GM12892 (cell line): Measurements from ENCODE around the gene NKD1.

Source experiments
- DNase-seq: peaks from one replicate; pipeline ENCODE4 v3.0.0; 2011; ENCODE audit not compliant: insufficient read length
- FAIRE-seq: peaks from 2 replicates; lab custom pipeline; 2011; peaks lifted over from hg19 to GRCh38; lab: Jason Lieb, UNC
- POLR2A ChIP-seq: IDR thresholded peaks from 2 replicates; pipeline ENCODE4 v1.6.1; 2011; ENCODE audit warnings: low read depth, low read length, control low read depth
- POLR2AphosphoS5 ChIP-seq: IDR thresholded peaks from 2 replicates; pipeline ENCODE4 v1.6.1; 2011; ENCODE audit warnings: low read depth, low read length, control low read depth
- TAF1 ChIP-seq: IDR thresholded peaks from 2 replicates; pipeline ENCODE4 v1.6.1; 2011; ENCODE audit warnings: low read depth, mild to moderate bottlenecking, control low read depth, low read length, borderline replicate concordance

NKD1 gene

GRCh38 chr16:50665128-50665878, 117.1 kb downstream of the NKD1 start:
- FAIRE-seq: peak; percentile 95
- no peak for TF ChIP-seq TAF1
- no peak for TF ChIP-seq POLR2AphosphoS5
- TF ChIP-seq POLR2A: no peak
- DNase-seq: peak; percentile 64

GRCh38 chr16:50666658-50667496, 118.7 kb downstream of the NKD1 start:
- DNase-seq (peak; percentile 57), FAIRE-seq (peak; percentile 91)
- TF ChIP-seq POLR2A (0 out of 2 replicates have a peak, but pooled peaks have one; percentile 34), POLR2AphosphoS5 (no peak)

- FAIRE-seq (peak; percentile 38), DNase-seq (no peak)
- TF ChIP-seq POLR2AphosphoS5: no peak
- no peak for TF ChIP-seq POLR2A
- no peak for TF ChIP-seq TAF1
These were observed 119.5 kb downstream of the NKD1 start for GRCh38 chr16:50667497-50668367.

DNA sequence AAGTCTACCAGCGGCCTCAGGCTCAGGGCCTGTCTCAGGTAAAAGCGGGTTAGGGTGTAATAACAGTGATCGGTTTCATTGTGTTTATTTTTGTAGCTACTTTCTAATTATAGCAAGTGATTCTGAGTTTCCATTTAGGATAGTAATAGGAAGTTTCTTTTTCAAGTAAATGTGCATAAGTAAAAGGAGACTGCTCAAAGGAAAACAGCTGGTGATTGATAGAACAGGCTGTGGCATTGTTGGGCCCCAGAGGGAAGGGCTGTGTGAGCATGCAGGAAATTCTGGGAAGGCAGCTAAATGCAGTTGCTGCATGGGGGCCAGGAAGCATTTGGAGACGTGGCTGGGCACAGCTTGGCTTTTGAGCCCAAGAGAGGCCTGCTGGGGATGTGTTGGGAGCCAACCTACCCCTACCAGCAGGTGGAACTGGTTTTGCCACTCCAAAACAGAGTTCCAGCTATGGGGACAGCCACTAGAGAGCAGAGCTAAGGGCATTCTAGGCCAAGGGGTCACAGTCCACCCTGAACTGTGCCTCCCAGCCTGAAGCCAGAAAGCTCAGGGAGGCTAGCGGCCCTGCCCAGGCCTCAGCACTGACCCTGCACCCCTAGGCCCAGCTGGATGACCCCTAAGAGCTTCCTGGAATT, 120.3 kb downstream of the NKD1 start:
- DNase-seq (no peak), FAIRE-seq (no peak)
- no peak for TF ChIP-seq POLR2AphosphoS5
- no peak for TF ChIP-seq POLR2A
- TF ChIP-seq TAF1: no peak

DNA sequence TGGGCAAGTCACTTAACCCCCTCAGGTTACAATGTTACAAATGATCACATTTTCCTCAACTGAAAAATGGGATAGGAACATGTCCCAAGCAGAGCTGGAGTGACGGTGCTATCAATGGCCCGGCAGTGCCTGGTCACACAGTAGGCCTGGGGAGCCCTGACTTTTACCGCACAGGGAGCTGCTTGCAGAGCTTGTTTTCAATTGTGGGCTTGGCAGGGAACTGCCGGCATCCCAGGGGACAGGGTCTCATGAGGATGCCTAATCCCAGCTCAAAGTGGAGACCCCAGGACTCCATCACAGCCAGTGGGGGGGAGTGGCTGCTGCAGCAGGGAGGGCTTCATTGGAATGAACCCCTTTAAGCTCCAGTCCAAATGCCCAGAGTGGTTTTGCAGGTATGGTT, 121.5 kb downstream of the NKD1 start:
- FAIRE-seq (no peak), DNase-seq (no peak)
- TF ChIP-seq POLR2A (no peak), POLR2AphosphoS5 (no peak), TAF1 (no peak)

GRCh38 chr16:50670476-50670875, 122.3 kb downstream of the NKD1 start:
- DNase-seq (no peak), FAIRE-seq (no peak)
- TF ChIP-seq TAF1 (no peak), POLR2A (no peak), POLR2AphosphoS5 (no peak)

DNA sequence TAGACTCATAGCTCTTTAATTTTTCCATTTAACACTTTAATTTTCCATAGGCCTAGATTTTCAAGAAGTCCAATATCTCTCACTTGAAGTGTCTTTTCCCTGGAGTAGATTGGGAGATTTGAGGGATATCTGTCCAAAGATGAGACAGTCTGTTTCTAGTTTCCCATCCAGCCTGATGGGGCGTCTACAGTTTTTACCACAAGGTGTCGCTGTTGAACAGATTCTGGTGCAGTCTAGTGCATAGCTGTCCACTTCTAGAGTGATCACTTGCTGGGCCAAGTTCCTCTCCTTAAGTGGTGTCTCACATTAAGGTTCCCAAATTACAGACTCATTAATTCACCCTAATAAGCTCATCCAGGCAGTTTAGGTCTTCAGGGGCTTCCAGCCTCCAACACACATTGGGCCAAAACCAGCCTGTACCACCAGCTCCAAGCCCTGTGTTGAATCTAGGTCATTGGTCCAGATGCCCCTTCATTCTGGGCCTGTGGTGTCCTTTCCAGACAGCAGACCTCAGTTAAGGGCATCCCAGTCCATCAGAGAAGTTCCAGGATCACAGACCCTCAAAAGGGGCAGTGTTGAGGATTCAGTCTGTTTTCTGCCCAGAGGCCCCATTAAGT, 123.6 kb downstream of the NKD1 start:
- DNase-seq: no peak
- TF ChIP-seq POLR2A: 0 out of 2 replicates have a peak, but pooled peaks have one; percentile 34
- no peak for TF ChIP-seq TAF1
- peak; percentile 17 for FAIRE-seq

GRCh38 chr16:50673496-50674275, 125.5 kb downstream of the NKD1 start:
- FAIRE-seq: no peak
- no peak for DNase-seq

GRCh38 chr16:50674831-50675230, 126.6 kb downstream of the NKD1 start:
- no peak for TF ChIP-seq TAF1
- no peak for TF ChIP-seq POLR2AphosphoS5
- TF ChIP-seq POLR2A: no peak
- DNase-seq (no peak), FAIRE-seq (no peak)

More at GRCh38 chr16:50673496-50674275, 125.5 kb downstream of the NKD1 start:
- TF ChIP-seq TAF1: no peak
- TF ChIP-seq POLR2A: no peak
- no peak for TF ChIP-seq POLR2AphosphoS5

GRCh38 chr16:50675686-50676610, 127.8 kb downstream of the NKD1 start:
- FAIRE-seq (no peak), DNase-seq (no peak)
- TF ChIP-seq TAF1: no peak
- TF ChIP-seq POLR2A: no peak
- 0 out of 2 replicates have a peak, but pooled peaks have one; percentile 22 for TF ChIP-seq POLR2AphosphoS5
